Upper lobe of right lung (tissue), 1 donor: ENCODE data around the gene TFPT. TPM values are rescaled to one million over a fixed set of nuclear protein-coding genes. Genes with fewer than 3 reads are reported as not detected.

Experiments used
- ATAC-seq: fragments of 200-7000 bp; cut with Tn5 transposase; one replicate; pipeline ENCODE4 v1.9.1; 2020; ENCODE audit warnings: mild to moderate bottlenecking, moderate library complexity
- DNase-seq: peaks from one replicate; pipeline ENCODE4 v3.0.0-alpha.2; 2020
- H3K27ac ChIP-seq: fragments of 200-600 bp; one replicate; pipeline ENCODE4 v1.8.0; 2022
- H3K27me3 ChIP-seq: fragments of 200-600 bp; one replicate; pipeline ENCODE4 v1.8.0; 2022; ENCODE audit warnings: mild to moderate bottlenecking
- H3K36me3 ChIP-seq: fragments of 200-600 bp; one replicate; pipeline ENCODE4 v1.8.0; 2022
- H3K4me1 ChIP-seq: fragments of 200-600 bp; one replicate; pipeline ENCODE4 v1.8.0; 2022
- H3K4me3 ChIP-seq: fragments of 200-600 bp; one replicate; pipeline ENCODE4 v1.8.0; 2022; ENCODE audit warnings: mild to moderate bottlenecking
- H3K9me3 ChIP-seq: fragments of 200-600 bp; one replicate; pipeline ENCODE4 v1.8.0; 2022
- intact Hi-C: fragments of 100-400 bp; cut with DNase I; formaldehyde crosslinking; loops from one replicate; pipeline ENCODE4 v1.11.0; 2022
- total RNA-seq: library from RNA; stranded (reverse); fragmentation: NEBNext Ultra II Directional; extraction: Animal tissue kit (Norgen Biotek cat#: 25700); gene quantifications from one replicate; pipeline ENCODE4 v1.2.1, GENCODE V29; 2021
- TF ChIP-seq, protein P1 (sequence below): fragments of 200-600 bp; IDR thresholded peaks from one replicate; pipeline ENCODE4 v1.8.0; 2022; ENCODE audit warnings: antibody characterized with exemption
- donor health status: DM: no; HTN: yes; CAD: no; lungs with severe emphysema.

TFPT gene
- total RNA-seq, 1 donor from 2014 or later: 19.5 TPM

DNA sequence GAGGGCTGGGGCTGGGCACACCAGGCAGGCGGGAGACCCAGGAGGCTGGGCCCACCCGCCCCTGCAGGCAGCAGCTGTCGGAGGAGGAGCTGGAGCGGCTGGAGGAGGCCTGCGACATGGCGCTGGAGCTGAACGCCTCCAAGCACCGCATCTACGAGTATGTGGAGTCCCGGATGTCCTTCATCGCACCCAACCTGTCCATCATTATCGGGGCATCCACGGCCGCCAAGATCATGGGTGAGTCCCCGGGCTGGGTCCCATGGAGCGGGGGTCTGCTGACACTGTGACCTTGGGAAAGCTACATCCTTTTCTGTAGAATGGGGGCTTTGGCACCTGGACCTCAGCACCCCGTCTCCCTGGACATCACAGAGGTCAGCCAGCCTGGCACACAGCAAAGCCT is 8.2 kb upstream of the TFPT start:
- no peaks in the 10 kb centered on the region for H3K9me3 ChIP-seq
- H3K4me3 ChIP-seq: no peak overlapping the region
- DNase-seq: no peak
- no peak for ATAC-seq
- H3K36me3 ChIP-seq: peaks cover 98% of the 10 kb centered on the region
- H3K27ac ChIP-seq: no peak overlapping the region
- no peaks in the 10 kb centered on the region for H3K27me3 ChIP-seq
- TF ChIP-seq, protein P1, sequence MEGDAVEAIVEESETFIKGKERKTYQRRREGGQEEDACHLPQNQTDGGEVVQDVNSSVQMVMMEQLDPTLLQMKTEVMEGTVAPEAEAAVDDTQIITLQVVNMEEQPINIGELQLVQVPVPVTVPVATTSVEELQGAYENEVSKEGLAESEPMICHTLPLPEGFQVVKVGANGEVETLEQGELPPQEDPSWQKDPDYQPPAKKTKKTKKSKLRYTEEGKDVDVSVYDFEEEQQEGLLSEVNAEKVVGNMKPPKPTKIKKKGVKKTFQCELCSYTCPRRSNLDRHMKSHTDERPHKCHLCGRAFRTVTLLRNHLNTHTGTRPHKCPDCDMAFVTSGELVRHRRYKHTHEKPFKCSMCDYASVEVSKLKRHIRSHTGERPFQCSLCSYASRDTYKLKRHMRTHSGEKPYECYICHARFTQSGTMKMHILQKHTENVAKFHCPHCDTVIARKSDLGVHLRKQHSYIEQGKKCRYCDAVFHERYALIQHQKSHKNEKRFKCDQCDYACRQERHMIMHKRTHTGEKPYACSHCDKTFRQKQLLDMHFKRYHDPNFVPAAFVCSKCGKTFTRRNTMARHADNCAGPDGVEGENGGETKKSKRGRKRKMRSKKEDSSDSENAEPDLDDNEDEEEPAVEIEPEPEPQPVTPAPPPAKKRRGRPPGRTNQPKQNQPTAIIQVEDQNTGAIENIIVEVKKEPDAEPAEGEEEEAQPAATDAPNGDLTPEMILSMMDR: no peak
- intact Hi-C loops: no loop called here
- H3K4me1 ChIP-seq: no peaks in the 10 kb centered on the region

DNA sequence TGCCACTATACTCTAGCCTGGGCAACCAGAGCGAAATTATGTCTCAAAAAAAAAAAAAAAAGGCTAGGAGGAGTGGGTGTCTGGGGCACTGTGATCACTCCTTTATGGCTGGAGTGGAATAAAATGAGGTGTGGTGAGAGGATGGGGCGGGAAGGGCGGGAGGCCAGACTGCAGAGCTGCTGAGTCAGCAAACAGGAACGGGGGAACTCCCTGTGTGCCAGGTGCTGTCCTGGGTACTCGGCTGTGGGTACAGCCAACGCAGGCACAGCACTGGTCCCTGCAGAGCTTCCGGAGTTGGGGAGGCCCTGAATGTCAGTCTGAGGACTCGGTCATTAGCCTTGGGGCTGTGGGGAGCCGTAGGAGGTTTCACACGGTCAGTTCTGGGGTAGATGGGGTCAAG is 5.8 kb upstream of the TFPT start:
- Histone ChIP-seq H3K9me3 (no peaks in the 10 kb centered on the region), H3K4me3 (no peak overlapping the region), H3K36me3 (peaks cover 82% of the 10 kb centered on the region), H3K4me1 (peaks cover 6% of the 10 kb centered on the region), H3K27me3 (no peaks in the 10 kb centered on the region), H3K27ac (no peak overlapping the region)
- no peak for DNase-seq
- TF ChIP-seq, protein P1: no peak
- no peak for ATAC-seq
- intact Hi-C loops: no loop called here

DNA sequence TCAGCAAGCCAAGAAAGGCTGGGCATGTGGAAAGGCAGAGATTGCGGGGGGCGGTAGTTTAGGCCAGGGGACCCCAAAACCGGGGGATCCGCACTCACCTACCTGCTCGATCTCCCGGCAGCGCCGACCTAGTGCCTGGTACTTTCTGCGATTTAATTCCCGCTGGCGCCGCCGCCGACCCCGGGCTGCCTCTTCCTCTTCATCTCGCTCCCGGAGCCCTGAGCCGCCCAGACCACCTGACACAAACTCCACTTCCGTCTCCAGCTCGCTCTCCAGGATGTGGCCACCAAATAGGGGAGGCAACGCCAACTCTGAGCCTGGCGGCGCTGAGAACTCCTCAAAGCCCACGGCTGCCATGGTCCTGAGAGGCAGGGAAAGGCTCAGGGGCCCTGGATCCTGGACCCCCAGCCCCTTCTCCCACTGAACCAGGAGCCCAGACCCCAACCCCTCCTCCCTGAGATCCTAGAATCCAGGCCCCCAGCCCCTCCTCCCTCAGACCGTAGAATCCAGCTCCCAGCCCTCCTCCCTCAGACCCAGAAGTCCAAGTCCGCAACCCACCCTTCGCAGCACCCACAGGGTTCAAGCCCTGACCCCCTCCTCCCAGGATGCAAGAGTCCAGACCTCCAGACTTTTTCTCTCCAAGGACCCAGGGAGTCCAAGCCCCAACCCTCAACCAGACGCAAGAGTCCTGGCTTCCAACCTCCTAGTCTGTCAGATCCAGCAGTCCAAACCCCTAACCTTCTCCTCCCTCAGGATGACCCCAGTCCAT is 933 bp downstream of the TFPT start:
- Histone ChIP-seq H3K9me3 (no peaks in the 10 kb centered on the region), H3K4me1 (peaks cover 22% of the 10 kb centered on the region), H3K27me3 (no peaks in the 10 kb centered on the region), H3K4me3 (peak overlapping the region; percentile 97), H3K27ac (peak overlapping the region; percentile 90), H3K36me3 (peaks cover 37% of the 10 kb centered on the region)
- DNase-seq (peak; percentile 76), ATAC-seq (peak; percentile 62)
- TF ChIP-seq, protein P1: no peak
- intact Hi-C loops: no loop called here

DNA sequence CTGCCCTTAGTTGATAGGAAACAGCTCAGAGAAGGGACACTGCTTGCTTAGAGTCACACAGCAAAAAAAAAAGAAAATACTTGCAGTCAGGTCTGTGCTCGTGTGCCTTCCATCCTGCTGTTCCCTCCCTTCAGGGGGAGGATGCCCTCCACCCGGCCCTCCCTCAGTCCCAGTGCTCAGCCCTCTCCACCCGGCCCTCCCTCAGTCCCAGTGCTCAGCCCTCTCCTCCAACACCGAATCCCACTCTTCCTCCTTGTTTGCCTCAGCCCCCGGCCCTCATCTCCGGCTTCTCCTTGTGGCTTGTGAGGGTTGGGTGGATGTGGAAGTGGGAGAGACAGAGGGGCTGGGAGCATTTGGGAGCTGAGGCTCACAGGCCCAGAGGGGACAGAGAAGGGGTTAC is 5.8 kb downstream of the TFPT start:
- peaks cover 64% of the 10 kb centered on the region for H3K36me3 ChIP-seq
- no peak for ATAC-seq
- intact Hi-C loops: no loop called here

DNA sequence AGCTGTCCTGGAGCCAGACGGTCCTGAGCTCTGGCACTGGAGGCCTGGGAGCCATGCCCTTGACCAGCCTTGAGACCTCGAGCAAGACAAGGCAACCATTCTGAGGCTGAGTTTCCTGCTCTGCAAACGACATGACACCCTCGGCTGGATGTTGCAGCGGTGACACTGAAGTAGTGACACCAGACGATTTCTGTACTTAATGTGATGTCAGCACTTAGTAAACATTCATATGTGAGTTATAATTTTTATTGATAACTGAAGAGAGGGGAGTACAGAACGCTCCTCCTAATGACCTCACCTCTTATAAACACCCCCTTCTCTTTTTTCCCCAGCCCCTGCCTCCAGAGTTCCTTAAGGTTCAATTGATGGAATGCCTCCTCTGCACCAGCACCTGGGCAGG is 7.0 kb downstream of the TFPT start:
- DNase-seq (no peak), ATAC-seq (no peak)
- H3K4me1 ChIP-seq: peaks cover 7% of the 10 kb centered on the region
- H3K27me3 ChIP-seq: no peaks in the 10 kb centered on the region
- peaks cover 60% of the 10 kb centered on the region for H3K36me3 ChIP-seq
- intact Hi-C loops: no loop called here
- no peaks in the 10 kb centered on the region for H3K9me3 ChIP-seq
- H3K27ac ChIP-seq: no peak overlapping the region
- TF ChIP-seq, protein P1: no peak
- no peak overlapping the region for H3K4me3 ChIP-seq

More for the DNA sequence above, 5.8 kb downstream of the TFPT start:
- H3K4me3 ChIP-seq: no peak overlapping the region
- H3K27ac ChIP-seq: no peak overlapping the region
- H3K9me3 ChIP-seq: no peaks in the 10 kb centered on the region
- DNase-seq: no peak
- peaks cover 11% of the 10 kb centered on the region for H3K4me1 ChIP-seq
- TF ChIP-seq, protein P1: no peak
- H3K27me3 ChIP-seq: no peaks in the 10 kb centered on the region
